Measurements from ENCODE around the gene TMEM54.

The TMEM54 gene

DNA sequence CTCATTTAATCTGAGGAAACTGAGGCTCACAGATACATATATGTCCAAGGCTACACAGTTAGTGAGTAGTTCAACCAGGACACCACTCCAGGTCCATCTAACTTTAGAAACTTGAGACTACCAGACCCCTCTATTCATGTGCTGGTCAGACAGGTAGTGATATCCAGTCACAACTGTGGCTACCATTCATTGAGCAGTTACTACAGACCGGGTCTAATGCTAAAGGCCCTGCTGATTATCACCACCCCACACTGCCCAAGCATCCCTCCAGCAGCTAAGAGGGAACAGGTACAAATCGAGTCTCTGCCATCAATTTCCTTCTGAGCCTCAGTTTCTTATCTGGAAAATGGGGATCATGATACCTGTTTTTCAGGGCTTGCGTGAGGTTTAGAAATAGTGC lies 9.6 kb downstream of the TMEM54 start:
- H3K4me3 ChIP-seq (replicated peaks in 1 of 2; ENCODE audit: low read depth in 2 of 2, low read length in 2 of 2): no peak overlapping the region
- DNase-seq (ENCODE audit: low read depth in 2 of 2): no peak
- TF ChIP-seq, protein P1, sequence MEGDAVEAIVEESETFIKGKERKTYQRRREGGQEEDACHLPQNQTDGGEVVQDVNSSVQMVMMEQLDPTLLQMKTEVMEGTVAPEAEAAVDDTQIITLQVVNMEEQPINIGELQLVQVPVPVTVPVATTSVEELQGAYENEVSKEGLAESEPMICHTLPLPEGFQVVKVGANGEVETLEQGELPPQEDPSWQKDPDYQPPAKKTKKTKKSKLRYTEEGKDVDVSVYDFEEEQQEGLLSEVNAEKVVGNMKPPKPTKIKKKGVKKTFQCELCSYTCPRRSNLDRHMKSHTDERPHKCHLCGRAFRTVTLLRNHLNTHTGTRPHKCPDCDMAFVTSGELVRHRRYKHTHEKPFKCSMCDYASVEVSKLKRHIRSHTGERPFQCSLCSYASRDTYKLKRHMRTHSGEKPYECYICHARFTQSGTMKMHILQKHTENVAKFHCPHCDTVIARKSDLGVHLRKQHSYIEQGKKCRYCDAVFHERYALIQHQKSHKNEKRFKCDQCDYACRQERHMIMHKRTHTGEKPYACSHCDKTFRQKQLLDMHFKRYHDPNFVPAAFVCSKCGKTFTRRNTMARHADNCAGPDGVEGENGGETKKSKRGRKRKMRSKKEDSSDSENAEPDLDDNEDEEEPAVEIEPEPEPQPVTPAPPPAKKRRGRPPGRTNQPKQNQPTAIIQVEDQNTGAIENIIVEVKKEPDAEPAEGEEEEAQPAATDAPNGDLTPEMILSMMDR (IDR thresholded peaks at IDR 0.05; ENCODE audit: low read depth, low read length): no peak

DNA sequence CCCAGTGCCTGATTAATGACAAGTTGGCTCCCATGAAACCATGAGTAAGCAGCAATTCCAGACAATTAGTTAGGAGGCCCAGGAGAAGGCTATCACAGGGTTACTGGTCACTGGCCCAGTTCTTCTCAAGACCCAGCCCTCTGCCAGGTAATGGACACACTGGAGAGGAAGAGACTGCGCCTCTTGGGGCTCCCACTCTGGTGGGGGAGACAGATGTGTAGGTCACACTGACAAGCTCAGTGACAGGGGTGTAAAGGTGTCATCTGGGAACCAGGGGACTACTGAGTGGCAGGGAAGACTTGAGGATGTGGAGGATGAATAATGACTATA lies 10.0 kb downstream of the TMEM54 start:
- TF ChIP-seq, protein P1 (IDR thresholded peaks at IDR 0.05; ENCODE audit: low read depth, low read length): no peak

GRCh38 chr1:32890516-32891240 lies 10.5 kb downstream of the TMEM54 start:
- TF ChIP-seq, protein P1 (IDR thresholded peaks at IDR 0.05; ENCODE audit: low read depth, low read length): no peak
- DNase-seq (ENCODE audit: low read depth in 2 of 2): no peak
- H3K4me3 ChIP-seq (replicated peaks in 1 of 2; ENCODE audit: low read depth in 2 of 2, low read length in 2 of 2): no peak overlapping the region

More for the DNA sequence above, 10.0 kb downstream of the TMEM54 start:
- no peak for DNase-seq (ENCODE audit: low read depth in 2 of 2)
- no peak overlapping the region for H3K4me3 ChIP-seq (replicated peaks in 1 of 2; ENCODE audit: low read depth in 2 of 2, low read length in 2 of 2)

DNA sequence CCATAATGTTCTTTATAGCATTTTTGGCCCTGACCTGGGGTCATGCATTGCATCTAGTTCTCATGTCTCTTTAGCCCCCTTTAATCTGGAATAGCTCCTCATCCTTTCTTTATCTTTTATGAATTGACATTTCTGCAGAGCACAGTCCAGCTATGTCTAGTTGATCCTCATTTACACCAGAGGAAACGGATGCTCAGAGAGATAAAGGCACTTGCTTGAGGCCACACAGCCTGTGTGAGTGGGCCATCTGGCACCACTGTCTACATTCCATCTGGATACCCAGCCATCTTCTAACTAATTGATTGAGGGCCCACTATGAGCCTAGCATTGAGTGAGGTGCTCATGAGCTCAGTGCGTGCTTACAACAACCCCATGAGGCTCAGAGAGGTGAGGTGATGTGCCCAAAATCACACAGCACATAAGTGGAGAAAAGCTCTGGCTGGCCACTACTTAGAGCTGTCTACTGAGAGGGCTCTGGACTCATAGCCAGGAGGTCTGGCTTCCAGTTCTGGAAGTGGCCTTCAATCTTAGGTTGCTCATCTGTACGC lies 11.4 kb downstream of the TMEM54 start:
- TF ChIP-seq, protein P1 (IDR thresholded peaks at IDR 0.05; ENCODE audit: low read depth, low read length): no peak
- H3K4me3 ChIP-seq (replicated peaks in 1 of 2; ENCODE audit: low read depth in 2 of 2, low read length in 2 of 2): no peak overlapping the region
- DNase-seq (ENCODE audit: low read depth in 2 of 2): no peak

DNA sequence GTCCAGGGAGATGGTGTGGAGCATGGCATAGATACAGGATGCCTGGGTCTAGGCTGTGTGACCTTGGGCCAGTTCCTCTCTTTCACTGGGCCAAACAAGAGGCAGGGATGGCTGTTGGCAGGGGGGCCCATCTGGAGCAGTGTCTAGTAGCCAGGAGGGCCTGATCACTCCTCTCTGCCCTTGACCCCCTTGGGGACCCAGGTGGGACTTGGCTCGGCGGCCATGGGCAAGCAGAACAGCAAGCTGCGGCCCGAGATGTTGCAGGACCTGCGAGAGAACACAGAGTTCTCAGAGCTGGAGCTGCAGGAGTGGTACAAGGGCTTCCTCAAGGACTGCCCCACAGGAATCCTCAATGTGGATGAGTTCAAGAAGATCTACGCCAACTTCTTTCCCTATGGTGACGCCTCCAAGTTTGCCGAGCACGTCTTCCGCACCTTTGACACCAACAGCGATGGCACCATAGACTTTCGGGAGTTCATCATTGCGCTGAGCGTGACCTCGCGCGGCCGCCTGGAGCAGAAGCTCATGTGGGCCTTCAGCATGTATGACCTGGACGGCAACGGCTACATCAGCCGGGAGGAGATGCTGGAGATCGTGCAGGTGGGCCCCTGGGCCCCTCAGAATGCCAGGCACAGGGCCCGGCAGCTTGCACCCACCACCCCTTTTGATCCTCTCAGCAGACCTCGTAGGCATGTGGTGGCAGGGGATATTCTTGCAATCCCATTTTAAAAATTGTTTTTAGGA lies 12.3 kb downstream of the TMEM54 start:
- no peak overlapping the region for H3K4me3 ChIP-seq (replicated peaks in 1 of 2; ENCODE audit: low read depth in 2 of 2, low read length in 2 of 2)
- DNase-seq (ENCODE audit: low read depth in 2 of 2): no peak
- TF ChIP-seq, protein P1 (IDR thresholded peaks at IDR 0.05; ENCODE audit: low read depth, low read length): no peak

GRCh38 chr1:32888134-32888533 lies 13.1 kb downstream of the TMEM54 start:
- TF ChIP-seq, protein P1 (IDR thresholded peaks at IDR 0.05; ENCODE audit: low read depth, low read length): no peak

More at GRCh38 chr1:32888134-32888533, 13.1 kb downstream of the TMEM54 start:
- no peak for DNase-seq (ENCODE audit: low read depth in 2 of 2)
- no peak overlapping the region for H3K4me3 ChIP-seq (replicated peaks in 1 of 2; ENCODE audit: low read depth in 2 of 2, low read length in 2 of 2)
